WERI-Rb-1 (cell line): Measurements from ENCODE around the gene CYP4V2.

Experiments used
- DNase-seq: peaks from one replicate; pipeline ENCODE4 v3.0.0-alpha.2; 2020
- H3K27ac ChIP-seq: fragments of 250-450 bp; sonication (Bioruptor Pico); 2 replicates; pipeline ENCODE4 v1.5.1; 2020; ENCODE audit warnings: mild to moderate bottlenecking, moderate library complexity
- H3K27me3 ChIP-seq: fragments of 250-450 bp; sonication (Bioruptor Pico); 2 replicates; pipeline ENCODE4 v1.5.1; 2021; ENCODE audit warnings: mild to moderate bottlenecking, low read depth, moderate library complexity; ENCODE audit not compliant: insufficient read depth, severe bottlenecking
- H3K36me3 ChIP-seq: fragments of 250-450 bp; sonication (Bioruptor Pico); 2 replicates; pipeline ENCODE4 v1.5.1; 2020; ENCODE audit warnings: mild to moderate bottlenecking, moderate library complexity
- H3K4me3 ChIP-seq: 2 replicates; pipeline ENCODE4 v1.5.1; 2011; ENCODE audit warnings: low read depth, mild to moderate bottlenecking, control low read depth, low read length
- H3K9me3 ChIP-seq: fragments of 250-450 bp; sonication (Bioruptor Pico); 2 replicates; pipeline ENCODE4 v1.5.1; 2021; ENCODE audit warnings: mild to moderate bottlenecking, moderate library complexity; ENCODE audit not compliant: severe bottlenecking
- TF ChIP-seq, protein P1 (sequence below): IDR thresholded peaks from 2 replicates; pipeline ENCODE4 v1.5.1; 2011; ENCODE audit warnings: low read depth, mild to moderate bottlenecking, control low read depth, inconsistent platforms, low read length

The CYP4V2 gene

DNA sequence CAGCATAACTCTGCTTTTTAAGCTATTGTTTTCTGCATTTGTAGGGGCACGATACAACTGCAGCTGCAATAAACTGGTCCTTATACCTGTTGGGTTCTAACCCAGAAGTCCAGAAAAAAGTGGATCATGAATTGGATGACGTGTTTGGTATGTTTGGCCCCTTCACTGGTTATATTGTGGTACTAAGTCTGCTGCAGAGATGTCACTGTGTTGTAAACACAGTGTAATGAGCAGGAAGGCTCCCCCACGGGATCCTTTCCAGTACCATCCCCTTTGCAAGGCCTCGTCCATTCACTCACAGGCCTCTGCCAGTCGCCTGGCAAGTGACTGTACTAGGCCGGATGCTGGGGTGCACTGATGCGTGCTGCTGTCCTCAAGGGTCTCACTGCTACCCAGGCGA is 13.8 kb downstream of the CYP4V2 start:
- Histone ChIP-seq H3K27me3 (peaks cover 65% of the 10 kb centered on the region), H3K4me3 (no peak overlapping the region), H3K9me3 (no peaks in the 10 kb centered on the region), H3K36me3 (no peaks in the 10 kb centered on the region), H3K27ac (no peak overlapping the region)
- TF ChIP-seq, protein P1, sequence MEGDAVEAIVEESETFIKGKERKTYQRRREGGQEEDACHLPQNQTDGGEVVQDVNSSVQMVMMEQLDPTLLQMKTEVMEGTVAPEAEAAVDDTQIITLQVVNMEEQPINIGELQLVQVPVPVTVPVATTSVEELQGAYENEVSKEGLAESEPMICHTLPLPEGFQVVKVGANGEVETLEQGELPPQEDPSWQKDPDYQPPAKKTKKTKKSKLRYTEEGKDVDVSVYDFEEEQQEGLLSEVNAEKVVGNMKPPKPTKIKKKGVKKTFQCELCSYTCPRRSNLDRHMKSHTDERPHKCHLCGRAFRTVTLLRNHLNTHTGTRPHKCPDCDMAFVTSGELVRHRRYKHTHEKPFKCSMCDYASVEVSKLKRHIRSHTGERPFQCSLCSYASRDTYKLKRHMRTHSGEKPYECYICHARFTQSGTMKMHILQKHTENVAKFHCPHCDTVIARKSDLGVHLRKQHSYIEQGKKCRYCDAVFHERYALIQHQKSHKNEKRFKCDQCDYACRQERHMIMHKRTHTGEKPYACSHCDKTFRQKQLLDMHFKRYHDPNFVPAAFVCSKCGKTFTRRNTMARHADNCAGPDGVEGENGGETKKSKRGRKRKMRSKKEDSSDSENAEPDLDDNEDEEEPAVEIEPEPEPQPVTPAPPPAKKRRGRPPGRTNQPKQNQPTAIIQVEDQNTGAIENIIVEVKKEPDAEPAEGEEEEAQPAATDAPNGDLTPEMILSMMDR, result no peak
- DNase-seq, result no peak

DNA sequence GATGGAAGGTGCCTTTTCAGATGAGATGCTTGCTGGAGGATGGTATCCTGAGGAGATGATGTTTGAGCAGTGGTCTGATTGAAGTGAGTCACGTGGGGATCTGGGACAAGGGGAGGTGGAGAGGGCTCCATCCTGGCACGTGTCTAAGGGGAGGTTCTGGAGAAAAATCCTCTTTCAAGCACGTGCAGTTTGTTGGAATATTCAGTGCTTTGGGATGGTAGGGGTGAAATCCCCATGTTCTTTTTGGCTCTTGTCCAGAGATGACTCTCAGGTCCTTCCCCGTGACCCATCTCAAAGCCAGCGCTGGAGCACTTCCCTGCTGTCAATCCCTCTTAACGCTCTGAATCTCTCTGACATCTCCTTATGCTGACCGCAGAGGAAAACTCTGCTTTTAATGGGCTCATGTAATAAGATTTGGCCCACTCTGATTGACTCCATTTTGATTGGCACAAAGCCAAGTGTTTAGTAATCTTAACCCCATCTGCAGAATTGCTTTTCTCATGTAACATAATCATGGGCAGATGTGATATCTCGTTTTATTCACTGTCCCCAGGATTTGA is 25.2 kb downstream of the CYP4V2 start:
- Histone ChIP-seq H3K36me3 (no peaks in the 10 kb centered on the region), H3K9me3 (no peaks in the 10 kb centered on the region), H3K27me3 (peaks cover 82% of the 10 kb centered on the region), H3K4me3 (no peak overlapping the region), H3K27ac (no peak overlapping the region)
- no peak for DNase-seq
- TF ChIP-seq, protein P1, result no peak

DNA sequence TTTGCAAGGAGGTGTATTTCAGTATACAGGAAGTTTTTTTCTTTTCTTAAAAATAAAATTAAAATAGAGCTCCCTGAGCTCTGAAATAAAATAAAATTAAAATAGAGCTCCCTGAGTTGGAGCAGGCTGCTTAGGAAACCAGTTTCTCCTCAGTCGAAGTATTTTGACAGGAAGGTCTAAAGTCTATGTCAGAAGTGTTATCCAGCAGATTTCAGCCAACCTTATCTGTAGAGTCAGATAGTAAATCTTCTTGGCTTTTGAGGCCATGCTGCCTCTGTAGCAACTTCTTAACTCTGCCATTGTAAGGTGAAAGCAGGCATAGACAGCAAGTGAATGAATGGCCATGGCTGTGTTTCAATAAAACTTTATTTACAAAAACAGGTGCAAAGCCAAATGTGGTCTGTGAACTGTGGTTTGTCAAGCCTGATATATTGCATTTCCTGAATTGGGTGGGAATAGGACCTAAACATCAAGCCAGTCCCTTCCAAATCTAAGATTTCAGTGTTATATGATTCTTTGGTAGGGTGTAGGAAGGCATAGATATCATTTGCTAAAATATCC is 26.4 kb downstream of the CYP4V2 start:
- no peaks in the 10 kb centered on the region for H3K9me3 ChIP-seq
- DNase-seq, result no peak
- TF ChIP-seq, protein P1, result no peak

DNA sequence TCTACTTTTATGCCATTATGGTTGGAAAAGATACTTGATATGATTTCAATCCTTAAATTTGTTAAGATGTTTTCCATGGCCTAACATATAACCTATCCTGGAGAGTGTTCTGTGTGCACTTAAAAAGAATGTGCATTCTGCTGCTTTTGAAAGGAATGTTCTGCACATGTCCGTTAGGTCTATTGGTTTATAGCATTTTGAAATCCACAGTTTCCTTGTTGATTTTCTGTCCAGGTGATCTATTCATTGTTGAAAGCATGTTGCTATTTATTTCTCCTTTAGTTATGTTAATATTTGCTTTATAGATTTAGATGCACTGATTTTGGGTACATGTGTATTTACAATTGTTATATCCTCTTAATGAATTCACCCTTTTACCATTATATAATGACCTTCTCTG is 30.3 kb downstream of the CYP4V2 start:
- Histone ChIP-seq H3K9me3 (peaks cover 2% of the 10 kb centered on the region), H3K27ac (no peak overlapping the region), H3K4me3 (no peak overlapping the region), H3K36me3 (no peaks in the 10 kb centered on the region), H3K27me3 (peaks cover 67% of the 10 kb centered on the region)
- TF ChIP-seq, protein P1, result no peak
- no peak for DNase-seq

More for the DNA sequence above, 26.4 kb downstream of the CYP4V2 start:
- Histone ChIP-seq H3K36me3 (no peaks in the 10 kb centered on the region), H3K27me3 (peaks cover 76% of the 10 kb centered on the region), H3K4me3 (no peak overlapping the region), H3K27ac (no peak overlapping the region)

DNA sequence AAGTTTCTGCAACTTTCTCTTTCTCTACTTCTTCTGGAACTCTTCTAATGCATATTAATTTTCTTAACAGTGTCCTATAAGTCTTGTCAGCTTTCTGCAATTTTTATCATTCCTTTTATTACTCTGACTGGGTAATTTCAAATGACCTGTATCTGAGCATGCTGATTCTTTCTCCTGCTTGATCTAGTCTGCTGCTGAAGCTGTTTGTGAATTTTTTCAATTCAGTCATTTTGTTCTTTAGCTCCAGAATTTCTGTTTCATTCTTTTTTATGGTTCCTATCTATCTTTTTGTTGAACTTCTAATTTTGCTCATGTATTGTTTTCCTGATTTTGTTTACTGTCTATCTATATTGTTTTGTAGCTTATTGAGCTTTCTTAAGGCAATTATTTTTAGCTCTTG is 34.5 kb downstream of the CYP4V2 start:
- no peaks in the 10 kb centered on the region for H3K36me3 ChIP-seq
- H3K9me3 ChIP-seq, result peaks cover 2% of the 10 kb centered on the region
- H3K27me3 ChIP-seq, result peaks cover 73% of the 10 kb centered on the region
- TF ChIP-seq, protein P1, result no peak
- H3K27ac ChIP-seq, result no peak overlapping the region
- no peak for DNase-seq
- H3K4me3 ChIP-seq, result no peak overlapping the region
